ENCODE results near the gene GRK5.

GRK5 gene

GRCh38 chr10:119341459-119342301, 134.3 kb downstream of the GRK5 start:
- DNase-seq (ENCODE audit: low read depth in 2 of 2), result no peak

- DNase-seq (ENCODE audit: low read depth in 2 of 2), result no peak
Observed at GRCh38 chr10:119342335-119342734, 135.0 kb downstream of the GRK5 start.

GRCh38 chr10:119343011-119343601, 135.7 kb downstream of the GRK5 start:
- no peak for DNase-seq (ENCODE audit: low read depth in 2 of 2)

GRCh38 chr10:119344381-119344780, 137.0 kb downstream of the GRK5 start:
- no peak for DNase-seq (ENCODE audit: low read depth in 2 of 2)

- no peak for DNase-seq (ENCODE audit: low read depth in 2 of 2)
Observed at GRCh38 chr10:119346095-119346832, 138.9 kb downstream of the GRK5 start.

- DNase-seq (ENCODE audit: low read depth in 2 of 2), result no peak
Observed at GRCh38 chr10:119347181-119347974, 140.0 kb downstream of the GRK5 start.

- DNase-seq (ENCODE audit: low read depth in 2 of 2), result no peak
Observed at GRCh38 chr10:119348106-119348505, 140.7 kb downstream of the GRK5 start.

- no peak for DNase-seq (ENCODE audit: low read depth in 2 of 2)
Observed at GRCh38 chr10:119348516-119349240, 141.3 kb downstream of the GRK5 start.

GRCh38 chr10:119349341-119349740, 142.0 kb downstream of the GRK5 start:
- no peak for DNase-seq (ENCODE audit: low read depth in 2 of 2)

- no peak for DNase-seq (ENCODE audit: low read depth in 2 of 2)
Observed at GRCh38 chr10:119349937-119350501, 142.6 kb downstream of the GRK5 start.

- DNase-seq (ENCODE audit: low read depth in 2 of 2), result no peak
Observed at GRCh38 chr10:119350502-119351097, 143.2 kb downstream of the GRK5 start.

GRCh38 chr10:119351189-119351588, 143.8 kb downstream of the GRK5 start:
- DNase-seq (ENCODE audit: low read depth in 2 of 2), result no peak

- DNase-seq (ENCODE audit: low read depth in 2 of 2), result no peak
Observed at GRCh38 chr10:119352042-119352441, 144.7 kb downstream of the GRK5 start.

- no peak for DNase-seq (ENCODE audit: low read depth in 2 of 2)
Observed at GRCh38 chr10:119352807-119353206, 145.4 kb downstream of the GRK5 start.

- no peak for DNase-seq (ENCODE audit: low read depth in 2 of 2)
Observed at GRCh38 chr10:119353421-119353820, 146.1 kb downstream of the GRK5 start.

- no peak for DNase-seq (ENCODE audit: low read depth in 2 of 2)
Observed at GRCh38 chr10:119355930-119356329, 148.6 kb downstream of the GRK5 start.

- no peak for DNase-seq (ENCODE audit: low read depth in 2 of 2)
Observed at GRCh38 chr10:119357412-119358151, 150.2 kb downstream of the GRK5 start.

- no peak for DNase-seq (ENCODE audit: low read depth in 2 of 2)
Observed at GRCh38 chr10:119358152-119358512, 150.8 kb downstream of the GRK5 start.

- DNase-seq (ENCODE audit: low read depth in 2 of 2), result no peak
Observed at GRCh38 chr10:119358567-119358966, 151.2 kb downstream of the GRK5 start.

- no peak for DNase-seq (ENCODE audit: low read depth in 2 of 2)
Observed at GRCh38 chr10:119359025-119359424, 151.7 kb downstream of the GRK5 start.
